Activated naive CD4-positive, alpha-beta T cell treated with anti-CD3 and anti-CD28 coated beads, Interleukin-2, amount 50 U/mL, for 24 hours (primary cell): ENCODE data around the gene EYS.
"Not testable (repeated sequence)": the region's sequence is repeated elsewhere in the genome, so short reads cannot be mapped to it uniquely, and the experiment has no call there.

Experiments
- H3K27ac Mint-ChIP-seq: one replicate; pipeline ENCODE4 v1.8.0; 2021; ENCODE audit warnings: mild to moderate bottlenecking, mixed read lengths
- H3K27me3 Mint-ChIP-seq: one replicate; pipeline ENCODE4 v1.8.0; 2021; ENCODE audit warnings: mixed read lengths
- H3K36me3 Mint-ChIP-seq: one replicate; pipeline ENCODE4 v1.8.0; 2021; ENCODE audit warnings: mixed read lengths
- H3K4me1 Mint-ChIP-seq: one replicate; pipeline ENCODE4 v1.8.0; 2021; ENCODE audit warnings: mixed read lengths
- H3K4me3 Mint-ChIP-seq: one replicate; pipeline ENCODE4 v1.8.0; 2021; ENCODE audit warnings: mild to moderate bottlenecking, mixed read lengths
- H3K9me3 Mint-ChIP-seq: one replicate; pipeline ENCODE4 v1.8.0; 2021; ENCODE audit warnings: mixed read lengths

EYS gene

GRCh38 chr6:63808576-63808975 is 1898.5 kb downstream of the EYS start:
- no peak overlapping the region for H3K4me3 Mint-ChIP-seq
- no peaks in the 10 kb centered on the region for H3K4me1 Mint-ChIP-seq
- H3K27me3 Mint-ChIP-seq = peaks cover 5% of the 10 kb centered on the region
- no peaks in the 10 kb centered on the region for H3K36me3 Mint-ChIP-seq
- H3K9me3 Mint-ChIP-seq = no peaks in the 10 kb centered on the region
- no peak overlapping the region for H3K27ac Mint-ChIP-seq

- Mint-ChIP-seq H3K27ac (no peak overlapping the region), H3K36me3 (no peaks in the 10 kb centered on the region), H3K4me1 (no peaks in the 10 kb centered on the region), H3K27me3 (peaks cover 5% of the 10 kb centered on the region), H3K9me3 (no peaks in the 10 kb centered on the region), H3K4me3 (no peak overlapping the region)
Observed at GRCh38 chr6:63807056-63807455, 1900.0 kb downstream of the EYS start.

- H3K4me3 Mint-ChIP-seq = no peak overlapping the region
- no peaks in the 10 kb centered on the region for H3K9me3 Mint-ChIP-seq
- no peaks in the 10 kb centered on the region for H3K4me1 Mint-ChIP-seq
- H3K27ac Mint-ChIP-seq = no peak overlapping the region
- peaks cover 5% of the 10 kb centered on the region for H3K27me3 Mint-ChIP-seq
- H3K36me3 Mint-ChIP-seq = no peaks in the 10 kb centered on the region
Observed at GRCh38 chr6:63806573-63806913, 1900.5 kb downstream of the EYS start.

- peaks cover 5% of the 10 kb centered on the region for H3K27me3 Mint-ChIP-seq
- H3K9me3 Mint-ChIP-seq = no peaks in the 10 kb centered on the region
- no peaks in the 10 kb centered on the region for H3K4me1 Mint-ChIP-seq
- no peak overlapping the region for H3K4me3 Mint-ChIP-seq
- no peak overlapping the region for H3K27ac Mint-ChIP-seq
- H3K36me3 Mint-ChIP-seq = no peaks in the 10 kb centered on the region
Observed at GRCh38 chr6:63805808-63806572, 1901.0 kb downstream of the EYS start.

- Mint-ChIP-seq H3K9me3 (no peaks in the 10 kb centered on the region), H3K27ac (no peak overlapping the region), H3K4me1 (no peaks in the 10 kb centered on the region), H3K36me3 (no peaks in the 10 kb centered on the region), H3K27me3 (no peaks in the 10 kb centered on the region), H3K4me3 (no peak overlapping the region)
Observed at GRCh38 chr6:63805345-63805744, 1901.7 kb downstream of the EYS start.

- Mint-ChIP-seq H3K4me3 (no peak overlapping the region), H3K4me1 (no peaks in the 10 kb centered on the region), H3K27me3 (no peaks in the 10 kb centered on the region), H3K36me3 (no peaks in the 10 kb centered on the region), H3K27ac (no peak overlapping the region), H3K9me3 (no peaks in the 10 kb centered on the region)
Observed at GRCh38 chr6:63804381-63804956, 1902.6 kb downstream of the EYS start.

- H3K4me3 Mint-ChIP-seq = no peak overlapping the region
- H3K27me3 Mint-ChIP-seq = no peaks in the 10 kb centered on the region
- H3K27ac Mint-ChIP-seq = no peak overlapping the region
- no peaks in the 10 kb centered on the region for H3K9me3 Mint-ChIP-seq
- H3K4me1 Mint-ChIP-seq = no peaks in the 10 kb centered on the region
- no peaks in the 10 kb centered on the region for H3K36me3 Mint-ChIP-seq
Observed at GRCh38 chr6:63803371-63803770, 1903.7 kb downstream of the EYS start.

GRCh38 chr6:63802606-63803206 is 1904.3 kb downstream of the EYS start:
- no peak overlapping the region for H3K27ac Mint-ChIP-seq
- H3K27me3 Mint-ChIP-seq = peaks cover under 1% of the 10 kb centered on the region
- H3K4me3 Mint-ChIP-seq = no peak overlapping the region
- no peaks in the 10 kb centered on the region for H3K9me3 Mint-ChIP-seq
- no peaks in the 10 kb centered on the region for H3K36me3 Mint-ChIP-seq
- H3K4me1 Mint-ChIP-seq = no peaks in the 10 kb centered on the region

GRCh38 chr6:63800386-63800785 is 1906.6 kb downstream of the EYS start:
- not testable (repeated sequence) for H3K4me3 Mint-ChIP-seq, H3K27me3 Mint-ChIP-seq, H3K36me3 Mint-ChIP-seq, H3K9me3 Mint-ChIP-seq, H3K27ac Mint-ChIP-seq, H3K4me1 Mint-ChIP-seq

- Mint-ChIP-seq H3K4me3 (no peak overlapping the region), H3K27me3 (peaks cover 1% of the 10 kb centered on the region), H3K9me3 (no peaks in the 10 kb centered on the region), H3K36me3 (no peaks in the 10 kb centered on the region), H3K4me1 (no peaks in the 10 kb centered on the region), H3K27ac (no peak overlapping the region)
Observed at GRCh38 chr6:63799813-63800212, 1907.2 kb downstream of the EYS start.

- Mint-ChIP-seq H3K36me3 (no peaks in the 10 kb centered on the region), H3K4me1 (no peaks in the 10 kb centered on the region), H3K9me3 (no peaks in the 10 kb centered on the region), H3K27me3 (peaks cover 1% of the 10 kb centered on the region), H3K4me3 (no peak overlapping the region), H3K27ac (no peak overlapping the region)
Observed at GRCh38 chr6:63799313-63799712, 1907.7 kb downstream of the EYS start.

- Mint-ChIP-seq H3K4me3 (no peak overlapping the region), H3K4me1 (no peaks in the 10 kb centered on the region), H3K27me3 (peaks cover 3% of the 10 kb centered on the region), H3K36me3 (no peaks in the 10 kb centered on the region), H3K27ac (no peak overlapping the region), H3K9me3 (no peaks in the 10 kb centered on the region)
Observed at GRCh38 chr6:63798378-63798777, 1908.6 kb downstream of the EYS start.

- H3K9me3 Mint-ChIP-seq = no peaks in the 10 kb centered on the region
- H3K27me3 Mint-ChIP-seq = peaks cover 3% of the 10 kb centered on the region
- H3K4me3 Mint-ChIP-seq = no peak overlapping the region
- no peaks in the 10 kb centered on the region for H3K4me1 Mint-ChIP-seq
- no peak overlapping the region for H3K27ac Mint-ChIP-seq
- H3K36me3 Mint-ChIP-seq = no peaks in the 10 kb centered on the region
Observed at GRCh38 chr6:63797721-63798120, 1909.3 kb downstream of the EYS start.

GRCh38 chr6:63795826-63796225 is 1911.2 kb downstream of the EYS start:
- H3K36me3 Mint-ChIP-seq = no peaks in the 10 kb centered on the region
- peaks cover 3% of the 10 kb centered on the region for H3K27me3 Mint-ChIP-seq
- H3K4me3 Mint-ChIP-seq = no peak overlapping the region
- no peaks in the 10 kb centered on the region for H3K9me3 Mint-ChIP-seq
- H3K27ac Mint-ChIP-seq = no peak overlapping the region
- H3K4me1 Mint-ChIP-seq = no peaks in the 10 kb centered on the region

GRCh38 chr6:63795006-63795405 is 1912.0 kb downstream of the EYS start:
- no peaks in the 10 kb centered on the region for H3K9me3 Mint-ChIP-seq
- H3K36me3 Mint-ChIP-seq = no peaks in the 10 kb centered on the region
- no peak overlapping the region for H3K4me3 Mint-ChIP-seq
- no peak overlapping the region for H3K27ac Mint-ChIP-seq
- H3K27me3 Mint-ChIP-seq = peaks cover 3% of the 10 kb centered on the region
- H3K4me1 Mint-ChIP-seq = no peaks in the 10 kb centered on the region

- Mint-ChIP-seq H3K27me3 (peaks cover 3% of the 10 kb centered on the region), H3K4me1 (no peaks in the 10 kb centered on the region), H3K4me3 (no peak overlapping the region), H3K36me3 (no peaks in the 10 kb centered on the region), H3K9me3 (no peaks in the 10 kb centered on the region), H3K27ac (no peak overlapping the region)
Observed at GRCh38 chr6:63793465-63794137, 1913.4 kb downstream of the EYS start.
